Tibial artery (tissue), 4 donors: Measurements from ENCODE around the gene ZNF23.

Source experiments
- DNase-seq, 2 donors: peaks; one replicate each; pipeline ENCODE4 v3.0.0-alpha.2; 2019
- H3K27ac ChIP-seq, 2 donors: fragments of 200-600 bp; sonication (generic) in 1 of 2; 1 replicate in 1 of 2; 2 replicates in 1 of 2; pipeline ENCODE4 v1.5.1; 2018 to 2019; ENCODE audit warnings: mild to moderate bottlenecking in 1 of 2
- H3K27me3 ChIP-seq, 2 donors: fragments of 200-600 bp; sonication (generic) in 1 of 2; one replicate each; pipeline versions ENCODE4 v1.5.1 to v1.6.0; 2016 to 2019
- H3K36me3 ChIP-seq, 3 donors: fragments of 200-600 bp; sonication (generic) in 2 of 3; one replicate each; pipeline ENCODE4 v1.5.1; 2016 to 2019; ENCODE audit warnings: mild to moderate bottlenecking in 2 of 3
- H3K4me1 ChIP-seq, 4 donors: fragments of 200-600 bp; sonication (generic) in 2 of 4; 1 replicate in 3 of 4; 2 replicates in 1 of 4; pipeline ENCODE4 v1.5.1; 2016 to 2019
- H3K4me3 ChIP-seq, 2 donors: fragments of 200-600 bp; sonication (generic) in 1 of 2; 1 replicate in 1 of 2; 2 replicates in 1 of 2; pipeline ENCODE4 v1.5.1; 2018 to 2019; ENCODE audit warnings: mild to moderate bottlenecking in 2 of 2
- H3K9me3 ChIP-seq, 3 donors: fragments of 200-600 bp; sonication (generic) in 1 of 3; one replicate each; pipeline ENCODE4 v1.5.1; 2016 to 2019
- intact Hi-C: fragments of 100-400 bp; cut with DNase I; formaldehyde crosslinking; loops from one replicate; pipeline ENCODE4 v1.15.0; 2023; ENCODE audit warnings: low total_unique reads
- TF ChIP-seq, protein P1 (sequence below), 2 experiments: fragments of 200-600 bp in 1 of 2; fragments of 450-650 bp in 1 of 2; IDR thresholded peaks; one replicate each; pipeline ENCODE4 v1.5.1; 2017 to 2019; ENCODE audit warnings: antibody characterized with exemption in 2 of 2, mild to moderate bottlenecking in 1 of 2, moderate library complexity in 1 of 2

Gene ZNF23

DNA sequence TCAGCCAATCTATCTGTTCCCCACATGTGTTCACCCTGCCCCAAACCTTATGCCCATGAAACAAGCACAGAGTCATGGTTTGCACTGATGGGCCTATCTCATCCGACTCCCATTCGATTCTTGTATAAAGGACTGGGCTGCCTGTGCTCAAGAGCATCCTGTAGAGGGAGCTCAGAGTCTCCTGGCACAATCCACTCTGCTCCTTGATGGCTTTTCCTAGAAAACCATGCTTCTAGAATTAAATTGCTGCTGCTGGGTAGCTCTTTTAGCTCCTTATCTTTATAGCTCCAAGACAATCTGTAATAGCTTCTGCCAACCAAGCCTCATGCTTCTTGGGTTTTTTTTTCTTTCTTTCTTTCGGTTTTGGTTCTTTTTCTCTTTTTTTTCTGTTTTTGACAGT is 17.4 kb upstream of the ZNF23 start:
- peaks cover 27 to 46% (median 33%) of the 10 kb centered on the region in 3 donors for H3K36me3 ChIP-seq
- H3K4me1 ChIP-seq = peaks cover 0 to 10% (median 2%) of the 10 kb centered on the region in 4 donors
- no peak for DNase-seq
- no peaks in the 10 kb centered on the region for H3K27me3 ChIP-seq
- H3K9me3 ChIP-seq = no peaks in the 10 kb centered on the region
- TF ChIP-seq, protein P1, sequence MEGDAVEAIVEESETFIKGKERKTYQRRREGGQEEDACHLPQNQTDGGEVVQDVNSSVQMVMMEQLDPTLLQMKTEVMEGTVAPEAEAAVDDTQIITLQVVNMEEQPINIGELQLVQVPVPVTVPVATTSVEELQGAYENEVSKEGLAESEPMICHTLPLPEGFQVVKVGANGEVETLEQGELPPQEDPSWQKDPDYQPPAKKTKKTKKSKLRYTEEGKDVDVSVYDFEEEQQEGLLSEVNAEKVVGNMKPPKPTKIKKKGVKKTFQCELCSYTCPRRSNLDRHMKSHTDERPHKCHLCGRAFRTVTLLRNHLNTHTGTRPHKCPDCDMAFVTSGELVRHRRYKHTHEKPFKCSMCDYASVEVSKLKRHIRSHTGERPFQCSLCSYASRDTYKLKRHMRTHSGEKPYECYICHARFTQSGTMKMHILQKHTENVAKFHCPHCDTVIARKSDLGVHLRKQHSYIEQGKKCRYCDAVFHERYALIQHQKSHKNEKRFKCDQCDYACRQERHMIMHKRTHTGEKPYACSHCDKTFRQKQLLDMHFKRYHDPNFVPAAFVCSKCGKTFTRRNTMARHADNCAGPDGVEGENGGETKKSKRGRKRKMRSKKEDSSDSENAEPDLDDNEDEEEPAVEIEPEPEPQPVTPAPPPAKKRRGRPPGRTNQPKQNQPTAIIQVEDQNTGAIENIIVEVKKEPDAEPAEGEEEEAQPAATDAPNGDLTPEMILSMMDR (IDR thresholded peaks at IDR 0.05) = peak in 1 of 2 experiments; percentile 17
- intact Hi-C loops = no loop called here
- H3K27ac ChIP-seq = no peak overlapping the region
- H3K4me3 ChIP-seq = no peak overlapping the region

DNA sequence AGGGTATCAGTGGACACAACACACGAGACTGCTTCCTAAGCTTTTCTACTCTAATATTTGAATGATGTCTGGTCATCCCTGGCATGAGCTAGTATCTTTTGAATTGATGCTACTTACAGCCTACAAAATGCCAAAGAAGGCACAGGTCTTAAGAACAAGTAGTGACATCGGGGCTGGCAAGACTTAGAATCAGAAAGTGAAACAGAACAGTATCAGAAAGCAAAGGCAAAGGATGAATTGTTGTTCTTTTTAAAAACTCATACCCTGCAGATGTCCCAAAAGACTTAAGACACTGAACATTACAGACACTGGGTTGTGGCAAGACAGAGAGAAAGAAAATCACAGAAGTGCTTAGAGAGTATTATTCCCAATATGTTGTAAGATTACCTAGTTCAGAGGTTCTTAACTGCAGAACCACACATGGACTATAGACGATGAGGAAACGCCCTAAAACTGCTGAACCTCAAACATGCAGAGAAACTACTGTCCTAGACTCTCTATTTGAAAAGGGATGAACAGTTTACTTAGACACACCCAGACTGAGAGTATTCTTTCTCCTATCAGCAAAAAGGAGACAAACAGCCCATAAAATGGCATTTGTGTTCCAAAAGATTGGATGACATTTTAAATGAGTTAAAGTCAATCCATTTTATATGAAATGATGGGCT is 14.5 kb upstream of the ZNF23 start:
- peaks cover 31 to 60% (median 36%) of the 10 kb centered on the region in 3 donors for H3K36me3 ChIP-seq
- DNase-seq = no peak
- H3K27ac ChIP-seq = no peak overlapping the region
- TF ChIP-seq, protein P1 (IDR thresholded peaks at IDR 0.05) = no peak
- H3K27me3 ChIP-seq = no peaks in the 10 kb centered on the region
- H3K4me1 ChIP-seq = no peaks in the 10 kb centered on the region
- intact Hi-C loops = no loop called here
- no peaks in the 10 kb centered on the region for H3K9me3 ChIP-seq
- no peak overlapping the region for H3K4me3 ChIP-seq

DNA sequence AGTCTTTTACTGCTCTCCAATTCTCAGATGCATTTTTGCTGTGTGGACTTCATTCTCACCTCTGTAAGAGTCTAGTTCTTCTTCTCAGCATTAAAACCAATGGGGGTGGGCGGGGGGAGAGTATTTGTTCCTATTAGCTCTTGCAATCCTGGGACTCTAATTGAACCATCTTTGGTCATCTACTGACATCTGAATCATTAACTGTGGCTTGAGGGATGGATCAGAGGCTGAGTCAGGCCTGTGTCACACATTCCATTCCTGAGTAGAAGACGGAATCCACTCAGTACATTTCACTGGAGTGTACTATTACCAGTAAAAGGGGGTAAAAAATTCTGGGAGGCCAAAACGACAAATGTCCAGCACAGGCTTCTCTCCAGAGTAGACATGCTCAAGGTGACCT is 12.8 kb upstream of the ZNF23 start:
- intact Hi-C loops = no loop called here
- Histone ChIP-seq H3K4me1 (no peaks in the 10 kb centered on the region), H3K36me3 (peaks cover 31 to 75% (median 44%) of the 10 kb centered on the region in 3 donors), H3K27ac (no peak overlapping the region), H3K27me3 (no peaks in the 10 kb centered on the region), H3K4me3 (no peak overlapping the region), H3K9me3 (no peaks in the 10 kb centered on the region)
- DNase-seq = no peak
- TF ChIP-seq, protein P1 (IDR thresholded peaks at IDR 0.05) = no peak

DNA sequence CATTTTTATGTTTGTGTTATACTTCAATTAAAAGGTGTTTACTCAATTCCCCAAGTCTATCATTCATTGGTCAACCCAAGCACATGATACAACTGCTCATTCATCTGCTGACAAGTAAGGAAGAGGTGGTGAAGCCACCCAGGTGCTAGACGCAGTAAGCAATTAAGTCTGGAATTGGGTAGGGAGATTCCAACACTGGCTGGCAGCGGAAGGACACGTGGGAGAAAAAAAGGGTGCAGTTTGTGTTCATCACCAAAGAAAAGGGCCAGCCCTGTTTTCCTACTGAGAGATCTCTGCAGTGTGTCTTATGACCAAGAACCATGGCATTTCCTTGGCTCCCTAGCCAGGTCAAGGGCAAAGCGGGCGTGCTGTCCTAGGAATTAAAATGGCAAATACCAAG is 11.8 kb upstream of the ZNF23 start:
- no peak overlapping the region for H3K27ac ChIP-seq
- no peak for DNase-seq
- no peak overlapping the region for H3K4me3 ChIP-seq
- TF ChIP-seq, protein P1 (IDR thresholded peaks at IDR 0.05) = no peak
- no peaks in the 10 kb centered on the region for H3K4me1 ChIP-seq
- intact Hi-C loops = no loop called here
- no peaks in the 10 kb centered on the region for H3K27me3 ChIP-seq
- H3K36me3 ChIP-seq = peaks cover 30 to 78% (median 48%) of the 10 kb centered on the region in 3 donors
- H3K9me3 ChIP-seq = no peaks in the 10 kb centered on the region

DNA sequence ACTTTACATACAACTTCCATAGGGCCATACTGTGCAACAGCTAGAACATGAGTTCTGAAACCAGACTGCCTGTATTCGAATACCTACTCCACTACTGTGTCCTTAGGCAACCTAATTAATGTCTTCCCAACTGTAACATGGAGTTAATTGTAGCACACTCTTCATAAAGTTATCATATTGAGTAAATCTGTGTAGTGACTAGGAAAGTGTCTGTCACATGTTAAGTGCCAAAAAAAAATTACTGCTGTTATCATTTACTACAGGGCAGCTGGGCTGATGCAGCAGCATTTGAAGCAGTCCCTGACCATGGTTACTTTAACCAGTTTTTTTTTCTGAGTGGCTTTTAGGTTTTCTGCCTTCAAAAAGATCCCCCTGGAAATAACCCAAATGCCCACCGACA is 10.9 kb upstream of the ZNF23 start:
- intact Hi-C loops = no loop called here
- Histone ChIP-seq H3K36me3 (peaks cover 20 to 69% (median 42%) of the 10 kb centered on the region in 3 donors), H3K9me3 (no peaks in the 10 kb centered on the region), H3K27me3 (no peaks in the 10 kb centered on the region), H3K4me3 (no peak overlapping the region), H3K27ac (no peak overlapping the region), H3K4me1 (no peaks in the 10 kb centered on the region)
- DNase-seq = no peak
- TF ChIP-seq, protein P1 (IDR thresholded peaks at IDR 0.05) = no peak
